8988T (cell line): ENCODE data around the gene RGS12.
"Not testable (repeated sequence)": the region's sequence is repeated elsewhere in the genome, so short reads cannot be mapped to it uniquely, and the experiment has no call there.

Source experiments
- DNase-seq: peaks from one replicate; pipeline ENCODE4 v3.0.0; 2011

The RGS12 gene

DNA sequence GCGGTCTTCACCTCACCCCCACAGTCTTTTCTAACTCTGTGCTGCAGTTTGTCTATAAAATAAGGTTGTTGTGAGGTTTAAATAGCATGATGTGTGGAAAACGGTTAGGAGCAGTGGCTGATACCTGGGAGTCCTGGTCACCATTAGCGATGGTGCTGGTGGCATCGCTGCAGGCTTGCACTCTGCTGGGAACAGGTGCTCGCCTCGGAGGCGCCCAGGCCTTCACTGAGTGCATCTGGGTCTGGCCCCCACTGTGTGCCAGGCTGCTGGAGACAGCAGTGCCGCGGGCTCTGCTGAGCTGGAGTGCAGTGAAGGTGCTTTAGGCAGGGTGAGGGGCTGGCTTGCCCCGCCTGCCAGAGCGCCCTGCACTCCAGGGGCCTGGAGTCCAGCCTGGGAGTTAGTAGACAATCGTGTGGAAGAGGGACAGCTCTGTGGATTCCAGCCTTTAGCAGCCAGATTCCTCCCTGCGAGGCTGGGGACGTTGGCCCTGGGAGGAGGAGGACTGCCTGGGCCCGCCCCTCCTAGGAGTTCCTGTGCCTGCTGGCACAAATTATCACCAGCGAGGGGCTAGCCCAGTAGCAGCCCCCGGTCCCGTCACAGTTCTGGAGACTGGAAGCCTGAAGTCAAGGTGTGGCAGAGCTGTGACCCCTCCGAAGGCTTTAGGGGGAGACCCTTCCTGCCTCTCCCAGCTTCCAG lies 7.3 kb downstream of the RGS12 start:
- DNase-seq = no peak

- DNase-seq = not testable (repeated sequence)
Measured at GRCh38 chr4:3300882-3301281, 8.1 kb downstream of the RGS12 start.

DNA sequence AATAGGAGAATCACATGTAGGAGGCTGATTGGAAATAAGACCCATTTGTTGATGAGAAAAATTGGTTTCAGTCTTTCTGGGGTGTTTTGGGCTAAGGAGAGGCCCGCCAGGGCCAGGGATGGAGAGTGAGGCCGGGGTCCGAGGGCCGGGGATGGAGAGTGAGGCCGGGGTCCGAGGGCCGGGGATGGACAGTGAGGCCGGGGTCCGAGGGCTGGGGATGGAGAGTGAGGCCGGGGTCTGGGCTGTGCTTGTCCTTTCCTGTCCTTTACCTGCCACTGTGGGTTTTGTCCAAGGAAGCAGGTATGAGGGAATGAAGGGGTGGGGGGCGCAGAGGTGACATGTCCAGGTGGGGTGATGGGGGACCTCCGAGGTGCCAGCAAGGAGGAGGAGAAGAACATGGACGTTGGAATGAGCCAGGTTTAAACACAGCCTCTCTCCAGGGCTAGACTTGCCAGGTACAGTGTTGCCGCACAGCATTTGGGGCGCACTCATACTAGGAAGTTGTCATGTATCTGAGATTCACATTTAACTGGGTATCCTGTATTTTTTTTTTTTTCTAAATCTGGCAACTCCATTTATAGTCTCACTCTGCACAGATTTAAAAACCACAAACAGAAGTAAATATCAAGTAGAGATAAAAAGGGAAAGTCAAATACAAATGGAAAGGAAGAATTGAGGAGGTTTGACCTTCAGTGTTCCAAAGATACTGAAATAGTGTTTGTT lies 8.8 kb downstream of the RGS12 start:
- no peak for DNase-seq

DNA sequence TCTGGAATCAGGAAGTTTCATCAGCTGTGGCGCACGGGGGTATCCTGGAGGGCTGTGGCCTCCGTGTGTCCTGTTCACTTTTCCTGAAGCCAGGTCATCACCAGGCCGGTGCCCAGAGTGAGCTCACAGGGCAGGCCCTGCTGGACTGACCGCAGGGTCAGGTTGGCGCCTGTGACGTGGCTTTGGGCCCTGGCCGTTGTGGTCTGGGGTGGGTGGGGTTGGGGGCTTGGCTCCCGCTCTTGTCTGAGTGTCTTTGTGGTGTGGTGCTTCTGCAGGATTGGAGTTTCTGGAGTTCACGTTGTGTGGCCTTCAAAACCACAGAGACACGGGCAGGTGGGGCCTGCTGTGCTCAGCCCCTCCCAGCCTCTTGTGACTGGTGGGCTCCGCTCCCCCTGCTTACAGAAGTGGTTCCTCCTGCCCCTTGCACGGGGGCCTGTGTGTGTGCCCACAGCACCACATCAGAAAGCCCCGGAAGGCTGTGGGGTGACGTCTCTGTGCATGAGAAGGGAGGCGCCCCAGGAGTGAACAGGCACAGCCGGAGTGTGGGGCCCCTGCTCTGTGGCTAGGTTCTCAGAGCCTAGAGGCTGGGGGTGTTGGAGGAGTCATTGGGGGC lies 9.5 kb downstream of the RGS12 start:
- DNase-seq = no peak

DNA sequence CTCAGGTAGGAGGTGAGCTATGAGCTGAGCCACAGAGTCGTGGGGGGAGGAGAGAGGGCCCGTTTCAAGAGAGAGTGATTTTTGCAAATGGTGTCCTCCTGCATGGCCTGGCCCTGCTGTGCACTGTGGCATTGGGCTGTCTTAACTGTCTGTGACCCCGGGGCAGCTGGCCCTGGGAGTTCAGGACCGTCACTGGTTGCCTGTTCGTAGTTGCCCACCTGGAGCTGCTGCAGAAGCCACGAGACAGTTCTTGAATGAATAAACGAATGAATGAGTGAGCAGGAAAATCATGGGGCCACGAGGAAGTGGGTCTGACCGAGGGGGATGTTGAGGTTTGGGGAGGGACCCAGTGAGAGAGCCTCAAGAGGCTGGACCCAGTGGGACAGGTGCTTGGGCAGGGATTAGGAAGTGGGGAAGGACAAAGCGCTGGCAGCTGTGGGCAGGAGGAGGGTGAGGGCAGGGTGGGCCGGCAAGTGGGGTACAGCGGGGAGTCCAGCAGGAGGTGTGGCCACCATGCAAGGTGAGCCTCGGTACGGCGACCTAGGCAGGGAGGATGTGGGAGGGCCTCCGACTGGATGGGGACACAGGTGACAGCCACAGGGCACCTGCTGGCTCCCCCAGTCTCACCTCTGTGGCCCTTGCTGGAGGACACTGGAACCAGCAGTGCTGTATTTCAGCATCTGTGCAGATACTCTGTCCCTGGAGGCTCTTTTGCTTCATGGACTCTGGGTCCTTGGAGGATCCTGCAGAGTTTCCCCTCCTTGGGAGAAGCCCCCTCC lies 10.2 kb downstream of the RGS12 start:
- no peak for DNase-seq

DNA sequence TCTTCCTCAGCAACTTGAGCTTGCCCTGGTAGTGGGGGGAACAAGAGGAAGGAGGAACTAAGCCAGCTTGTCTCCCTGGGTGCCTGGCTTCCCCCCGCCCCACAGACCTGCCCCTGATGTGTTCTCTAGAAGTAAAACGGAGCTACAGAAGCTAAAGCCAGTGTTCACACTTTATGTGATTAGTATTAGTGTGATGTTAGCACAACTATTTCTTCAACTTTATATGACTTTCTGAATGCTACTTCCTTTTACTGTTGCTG lies 10.7 kb downstream of the RGS12 start:
- no peak for DNase-seq

GRCh38 chr4:3303923-3304710 lies 11.3 kb downstream of the RGS12 start:
- no peak for DNase-seq

DNA sequence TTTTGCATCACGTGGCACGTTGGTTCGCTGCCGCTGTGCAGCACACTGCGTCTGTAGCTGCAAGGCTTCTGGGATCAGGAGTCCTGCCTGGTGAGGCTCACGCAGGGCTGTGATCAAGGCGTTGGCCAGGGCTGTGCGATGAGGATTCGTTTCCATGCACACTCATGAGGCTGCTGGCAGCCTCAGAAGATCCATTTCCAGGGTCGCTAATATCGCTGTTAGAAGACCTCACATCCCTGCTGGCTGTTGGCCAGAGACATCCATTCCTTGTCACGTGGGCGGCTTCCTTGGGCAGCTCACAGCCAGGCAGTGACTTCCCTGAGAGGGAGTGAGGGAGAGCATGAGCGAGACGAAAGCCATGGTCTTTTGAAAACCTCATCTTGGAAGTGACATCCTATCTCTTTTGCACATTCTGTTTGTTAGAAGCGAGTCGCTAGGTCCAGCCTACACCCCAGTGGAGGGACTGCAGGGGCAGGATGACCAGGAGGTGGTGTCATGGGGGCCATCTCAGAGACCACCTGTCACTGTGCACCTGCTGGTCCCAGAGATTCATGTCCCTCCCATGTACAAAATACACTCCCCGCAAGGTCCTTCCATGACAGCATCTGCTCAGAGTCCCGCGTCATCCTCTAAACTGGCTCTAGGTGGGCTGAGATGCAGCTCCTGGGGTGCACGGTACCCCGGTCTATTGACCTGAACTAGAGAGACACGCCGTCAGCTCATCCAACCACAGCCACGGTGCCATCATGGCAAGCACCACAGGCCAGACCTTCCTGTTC lies 12.2 kb downstream of the RGS12 start:
- DNase-seq = no peak

- no peak for DNase-seq
Measured at GRCh38 chr4:3305610-3306371, 13.0 kb downstream of the RGS12 start.

- DNase-seq = no peak
Measured at GRCh38 chr4:3306450-3306849, 13.6 kb downstream of the RGS12 start.

DNA sequence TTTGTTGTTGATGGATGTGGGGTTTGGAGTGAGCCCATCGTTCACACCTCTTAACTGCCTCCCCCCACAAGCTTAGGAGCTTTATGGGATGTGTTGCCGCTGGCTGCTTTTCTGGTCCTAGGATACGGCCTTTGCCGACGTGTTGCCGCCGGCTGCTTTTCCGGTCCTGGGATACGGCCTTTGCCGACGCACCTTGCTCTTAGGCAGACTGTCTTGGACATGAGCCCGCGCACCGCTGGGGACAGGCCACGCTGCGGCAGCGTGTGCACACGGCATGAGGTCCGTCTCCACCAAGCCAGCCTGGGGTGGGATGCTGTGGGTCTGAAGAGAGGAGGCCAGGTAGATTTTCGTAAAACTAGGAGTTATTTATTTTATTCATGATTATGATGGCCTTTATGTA lies 14.2 kb downstream of the RGS12 start:
- no peak for DNase-seq

GRCh38 chr4:3307486-3307885 lies 14.7 kb downstream of the RGS12 start:
- no peak for DNase-seq

- DNase-seq = no peak
Measured at GRCh38 chr4:3307891-3308575, 15.2 kb downstream of the RGS12 start.

- no peak for DNase-seq
Measured at GRCh38 chr4:3308691-3309090, 15.9 kb downstream of the RGS12 start.

- no peak for DNase-seq
Measured at GRCh38 chr4:3310301-3311094, 17.7 kb downstream of the RGS12 start.

DNA sequence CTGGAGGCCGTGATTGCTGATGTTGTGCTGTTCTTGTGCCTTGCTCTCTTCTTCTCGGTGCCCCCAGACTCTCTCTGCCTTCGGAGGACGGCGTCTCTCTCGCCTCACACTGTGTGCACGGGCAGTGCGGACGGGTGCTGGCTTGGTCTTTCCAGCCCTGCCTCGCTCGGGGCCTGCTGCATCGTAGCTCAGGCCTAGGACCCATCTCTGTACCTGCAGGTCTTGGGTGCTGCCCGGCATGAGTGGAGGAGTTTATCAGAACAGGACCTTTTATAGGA lies 18.2 kb downstream of the RGS12 start:
- DNase-seq = no peak

DNA sequence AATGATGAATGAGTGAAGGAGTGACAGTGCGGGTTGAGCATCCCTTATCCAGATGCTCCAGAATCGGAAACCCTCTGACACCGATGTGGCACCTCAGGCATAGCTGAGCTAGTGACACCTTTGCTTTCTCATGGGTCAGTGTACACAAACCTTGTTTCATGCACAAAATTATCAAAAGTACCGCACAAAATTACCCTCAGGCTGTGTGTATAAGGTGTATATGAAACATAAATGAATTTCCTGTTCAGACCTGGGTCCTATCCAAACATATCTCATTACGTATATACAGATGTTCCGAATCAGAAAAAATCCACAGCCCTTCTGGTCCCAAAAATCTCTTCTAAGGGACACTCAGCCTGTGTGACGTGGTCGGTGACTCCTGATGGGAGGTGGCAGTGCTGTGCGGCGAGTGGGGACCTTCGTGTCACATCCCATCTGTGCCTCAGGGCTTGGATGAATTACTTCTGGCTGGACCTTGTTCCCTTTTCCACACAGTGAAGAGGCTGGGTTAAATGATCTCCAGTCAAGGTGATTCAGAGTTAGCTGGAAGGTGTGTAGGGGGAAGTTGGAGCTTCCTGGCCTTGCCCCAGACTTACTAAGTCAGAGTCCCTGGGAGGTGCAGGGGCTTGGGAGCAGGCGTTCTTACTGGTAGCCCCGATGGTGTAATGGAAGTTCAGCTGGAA lies 18.8 kb downstream of the RGS12 start:
- DNase-seq = no peak

DNA sequence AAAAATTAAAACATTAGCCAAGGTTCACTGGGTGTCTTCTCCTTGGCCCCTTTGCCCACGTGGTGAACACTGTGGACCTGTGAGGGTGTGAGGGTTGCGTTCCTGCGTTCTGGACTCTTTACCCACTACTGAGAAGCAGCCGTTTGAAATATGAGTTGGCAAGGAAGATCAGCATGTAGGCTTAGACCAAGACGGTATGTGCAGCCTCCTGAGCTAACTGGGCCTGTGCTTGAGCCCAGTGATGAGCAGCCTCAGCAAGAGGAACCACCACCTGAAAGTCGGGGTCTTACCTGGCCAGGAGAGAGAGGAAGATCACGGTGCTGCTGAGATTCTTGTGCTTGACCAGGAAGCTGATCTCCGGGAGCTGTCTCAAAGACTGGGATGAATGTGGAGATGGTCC lies 19.5 kb downstream of the RGS12 start:
- no peak for DNase-seq

- no peak for DNase-seq
Measured at GRCh38 chr4:3313139-3313538, 20.3 kb downstream of the RGS12 start.
